GM21825 (cell line): ENCODE measurements around the gene GALNT2.

Experiments
- ATAC-seq: cut with Tn5 transposase; IDR thresholded peaks from one replicate; pipeline ENCODE4 v1.9.1; 2021; ENCODE audit warnings: mild to moderate bottlenecking, moderate library complexity; ENCODE audit not compliant: unreplicated experiment

GALNT2 gene

DNA sequence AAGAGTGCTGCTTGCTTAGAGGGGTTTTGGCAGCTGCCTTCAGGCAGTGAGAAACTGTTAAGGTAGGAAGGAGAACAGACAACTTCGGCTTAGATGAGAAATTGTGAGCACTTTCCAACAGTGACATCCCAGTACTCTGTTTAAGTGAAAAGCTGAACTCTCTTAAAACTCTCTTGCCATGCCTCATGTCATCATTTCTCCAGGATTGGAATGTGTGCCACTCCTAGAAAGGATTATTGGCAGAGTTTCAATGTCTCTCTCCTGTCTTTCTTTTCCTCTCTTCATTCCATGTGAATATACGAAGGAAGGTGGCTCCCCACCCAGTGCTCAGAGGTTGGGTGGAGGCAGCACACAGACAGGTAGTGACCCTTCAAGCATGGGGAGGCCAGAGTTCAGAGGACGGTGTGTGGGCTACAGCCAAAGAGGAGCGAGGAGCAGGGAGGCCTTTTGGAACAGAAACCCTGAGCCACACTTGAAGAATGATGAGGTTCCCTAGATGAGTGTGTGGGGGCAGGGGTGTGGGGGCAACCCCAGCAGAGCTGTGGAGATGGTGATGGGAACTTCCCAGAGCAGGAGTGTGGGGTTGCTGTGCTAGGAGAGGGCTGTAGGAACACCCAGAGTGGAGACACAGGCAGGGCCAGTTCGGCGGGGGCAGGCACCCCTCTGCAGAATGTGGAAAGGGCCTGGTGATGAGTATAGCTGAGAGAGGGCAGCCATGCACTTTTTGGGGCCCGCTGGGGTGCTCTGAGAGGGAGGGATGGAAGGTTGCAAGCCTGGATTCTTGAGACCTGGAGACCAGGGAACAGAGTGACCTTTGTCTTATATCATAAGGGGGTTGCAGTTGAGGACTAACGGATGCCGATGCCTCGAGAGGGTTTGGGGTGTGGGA, 58.8 kb downstream of the GALNT2 start:
- no peak for ATAC-seq

GRCh38 chr1:230126529-230127104, 59.6 kb downstream of the GALNT2 start:
- ATAC-seq: no peak

- ATAC-seq: no peak
Measured at GRCh38 chr1:230127105-230128054, 60.3 kb downstream of the GALNT2 start.

GRCh38 chr1:230128569-230129285, 61.7 kb downstream of the GALNT2 start:
- ATAC-seq: no peak

GRCh38 chr1:230129341-230129740, 62.3 kb downstream of the GALNT2 start:
- no peak for ATAC-seq

DNA sequence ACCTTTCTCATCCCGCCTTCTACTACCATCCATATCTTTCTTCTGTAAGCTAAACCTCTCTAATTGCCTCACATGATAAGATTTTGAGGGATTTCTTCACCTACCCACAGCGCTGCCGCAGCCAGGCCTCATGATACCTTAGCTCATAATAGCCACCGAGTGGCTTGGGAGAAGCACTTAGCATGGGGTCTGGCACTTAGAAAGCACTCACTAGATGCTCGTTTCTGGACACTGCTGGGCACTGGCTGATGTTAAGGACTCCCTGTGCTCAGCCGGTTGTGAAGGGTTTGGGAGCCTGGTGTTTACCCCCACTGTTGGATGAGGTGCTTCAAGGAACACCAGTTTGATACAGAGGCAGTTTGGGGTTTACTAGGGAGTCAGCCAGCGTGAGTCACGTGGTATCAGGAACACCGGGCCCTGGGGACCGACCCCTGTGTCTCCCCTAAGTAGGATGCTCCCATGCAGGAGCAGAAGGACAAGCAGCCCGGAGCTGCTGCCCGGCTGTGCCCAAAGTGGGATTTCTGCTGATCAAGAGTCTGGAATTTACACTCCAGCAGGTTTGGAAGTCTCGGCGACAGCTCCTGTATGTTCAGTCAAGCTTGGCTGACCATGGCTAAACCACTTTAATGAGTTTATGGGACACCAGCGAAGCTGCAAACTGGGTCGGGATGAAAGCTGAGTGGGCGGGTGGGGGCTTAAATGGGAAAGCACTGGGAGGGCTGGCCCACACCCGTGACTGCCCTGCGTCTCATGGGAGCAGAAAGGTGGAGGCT, 63.3 kb downstream of the GALNT2 start:
- no peak for ATAC-seq

GRCh38 chr1:230131457-230131856, 64.4 kb downstream of the GALNT2 start:
- ATAC-seq: no peak

DNA sequence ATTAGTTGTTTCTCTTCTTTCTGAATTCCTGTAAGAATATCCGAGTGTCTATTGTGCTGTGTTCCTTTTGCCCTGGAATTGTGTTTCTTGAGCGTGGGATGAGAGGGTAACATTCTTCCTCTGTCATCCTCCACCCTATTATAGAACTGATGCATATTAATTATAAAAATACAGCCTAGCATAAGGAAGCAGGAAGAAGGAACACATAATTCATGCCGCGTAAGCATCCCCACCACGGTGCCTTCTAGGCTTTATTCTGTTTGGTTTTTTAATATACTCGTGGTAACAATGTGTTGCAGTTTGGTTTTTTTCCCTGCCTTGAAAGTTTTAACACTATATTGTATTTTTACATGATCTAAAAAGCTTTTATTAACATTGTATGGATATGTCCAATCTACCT, 65.7 kb downstream of the GALNT2 start:
- no peak for ATAC-seq

DNA sequence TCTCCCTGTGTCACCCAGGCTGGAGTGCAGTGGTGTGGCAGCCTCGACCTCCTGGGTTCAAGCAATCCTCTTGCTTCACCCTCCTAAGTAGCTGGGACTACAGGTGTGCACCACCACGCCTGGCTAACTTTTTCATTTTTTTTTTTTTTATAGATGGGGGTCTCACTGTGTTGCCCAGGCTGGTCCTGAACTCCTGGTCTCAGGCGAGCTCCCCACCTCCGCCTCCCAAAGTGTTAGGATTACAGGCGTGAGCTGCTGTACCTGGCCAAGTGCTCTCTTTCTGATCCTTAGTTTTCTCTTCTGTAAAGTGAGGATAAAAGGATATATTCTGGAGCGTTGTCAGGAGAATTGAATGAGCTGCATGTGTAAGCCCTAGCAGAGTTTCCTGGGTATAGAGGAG, 68.7 kb downstream of the GALNT2 start:
- no peak for ATAC-seq

- no peak for ATAC-seq
Measured at GRCh38 chr1:230136453-230137336, 69.7 kb downstream of the GALNT2 start.

DNA sequence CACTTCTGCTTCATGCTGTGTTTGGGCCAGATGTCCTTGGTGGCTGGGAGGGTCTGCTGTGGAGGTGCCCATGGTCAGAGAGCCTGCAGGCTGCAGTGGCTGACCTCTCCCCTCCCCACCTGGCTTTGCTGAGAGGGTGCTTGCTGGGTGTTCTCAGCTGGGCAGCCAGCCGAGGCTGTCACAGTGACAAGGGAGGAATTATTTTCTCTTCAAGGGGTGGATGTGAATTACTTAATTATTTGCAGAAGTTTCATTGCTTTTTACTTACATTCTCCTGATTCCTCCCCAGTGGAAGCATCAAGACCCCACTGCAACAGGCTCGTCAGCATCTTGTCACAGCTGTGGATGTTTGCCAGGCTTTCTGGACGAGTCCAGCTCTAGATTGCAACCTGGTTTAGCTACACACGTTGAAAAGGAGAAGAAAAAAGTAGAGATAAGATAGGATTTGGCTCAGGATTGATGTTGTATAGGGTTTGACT, 70.3 kb downstream of the GALNT2 start:
- no peak for ATAC-seq

DNA sequence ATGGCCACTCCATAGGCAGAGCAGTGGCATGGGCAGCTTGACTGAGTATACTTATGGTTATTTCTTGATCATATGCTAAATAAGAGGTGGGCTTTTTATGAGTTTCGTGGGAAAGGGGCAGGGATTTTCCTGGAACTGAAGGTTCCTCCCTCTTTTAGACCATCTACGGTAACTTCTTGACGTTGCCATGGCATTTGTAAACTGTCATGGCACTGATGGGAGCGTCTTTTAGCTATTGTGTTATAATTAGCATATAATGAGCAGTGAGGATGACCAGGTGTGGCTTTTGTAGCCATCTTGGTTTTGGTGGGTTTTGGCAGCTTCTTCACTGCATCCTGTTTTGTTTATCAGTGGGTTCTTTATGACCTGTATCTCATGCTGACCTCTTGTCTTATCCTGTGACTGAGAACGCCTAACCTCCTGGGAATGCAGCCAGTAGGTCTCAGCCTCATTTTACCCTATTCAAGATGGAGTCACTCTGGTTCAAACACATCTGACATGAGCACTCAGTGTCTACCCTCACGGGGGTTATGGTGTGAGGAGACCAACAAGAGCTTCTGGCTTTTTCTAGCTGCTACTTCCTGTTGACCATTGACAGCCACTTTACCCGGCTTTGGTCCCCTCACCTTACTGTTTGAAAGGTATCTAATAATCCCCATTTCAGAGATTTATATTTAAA, 71.7 kb downstream of the GALNT2 start:
- no peak for ATAC-seq

- no peak for ATAC-seq
Measured at GRCh38 chr1:230139315-230139714, 72.3 kb downstream of the GALNT2 start.

- ATAC-seq: no peak
Measured at GRCh38 chr1:230139741-230140140, 72.7 kb downstream of the GALNT2 start.

DNA sequence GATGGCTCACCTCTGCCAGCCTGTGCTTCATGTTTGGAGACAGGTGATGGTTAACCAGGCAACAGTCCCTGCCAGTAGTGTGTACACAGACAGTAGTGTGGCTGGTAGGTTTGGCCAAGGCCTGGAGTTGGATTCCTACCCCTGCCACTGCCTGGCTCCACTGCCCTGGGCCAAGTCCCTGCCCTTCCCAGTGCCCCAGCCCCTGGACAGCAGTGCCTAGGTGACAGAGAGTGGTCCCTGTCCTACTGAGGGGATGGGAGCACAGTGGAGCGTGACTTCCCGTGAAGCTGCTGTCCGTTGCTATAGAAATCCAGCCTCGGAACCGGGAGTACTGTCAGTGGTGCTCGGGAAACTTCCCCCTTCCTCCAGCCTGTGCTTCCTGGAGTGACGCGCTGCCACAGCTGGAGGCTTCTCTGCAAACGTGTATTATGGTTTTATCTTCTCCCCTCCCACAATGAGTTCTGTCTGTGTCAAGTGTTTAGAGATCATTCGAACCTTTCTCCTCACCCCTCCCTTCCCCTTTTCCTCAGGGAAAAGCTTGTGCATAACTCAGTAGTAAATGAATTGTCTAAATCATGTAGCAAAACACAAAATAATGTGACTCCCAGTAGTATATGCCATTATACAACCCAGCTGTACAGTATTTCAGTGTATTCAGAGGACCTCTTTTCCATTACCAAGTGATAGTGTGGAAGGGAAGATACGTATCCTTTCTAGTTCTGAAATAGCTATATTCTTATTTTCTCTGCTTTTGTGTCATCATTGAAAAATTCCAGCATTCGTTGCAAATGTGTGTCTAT, 73.4 kb downstream of the GALNT2 start:
- ATAC-seq: no peak

DNA sequence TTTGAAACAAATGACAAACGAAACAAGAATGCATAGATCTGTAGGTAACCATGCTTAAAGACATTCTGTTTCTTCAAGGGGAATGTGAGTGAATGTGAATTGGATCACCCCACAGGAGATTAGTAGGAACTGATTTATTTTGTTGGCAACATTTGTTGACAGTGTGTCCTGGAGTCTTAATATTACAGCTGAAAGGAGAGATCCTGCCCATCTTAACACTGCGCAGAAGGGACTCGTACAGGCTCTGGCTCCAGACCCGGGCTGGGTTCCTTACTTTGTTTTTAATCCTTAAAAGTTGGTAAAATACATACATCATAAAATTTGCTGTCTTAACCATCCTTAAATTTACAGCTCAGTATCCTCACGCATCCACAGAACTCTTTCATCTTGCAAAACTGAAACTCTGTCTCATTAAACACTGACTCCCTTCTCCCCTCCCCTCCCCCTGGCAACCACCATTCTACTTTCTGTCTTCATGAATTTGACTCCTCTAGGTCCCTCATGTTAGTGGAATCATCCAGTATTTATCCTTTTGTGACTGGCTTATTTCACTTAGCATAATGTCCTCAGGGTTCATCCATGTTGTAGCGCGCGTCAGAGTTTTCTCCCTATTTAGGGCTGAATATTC, 74.1 kb downstream of the GALNT2 start:
- ATAC-seq: no peak
